Neural crest cell (in vitro differentiated cells): Measurements from ENCODE around the gene ELN. TPM values are rescaled to one million over a fixed set of nuclear protein-coding genes. Genes with fewer than 3 reads are reported as not detected.

Source experiments
- DNase-seq: peaks from one replicate; pipeline ENCODE4 v3.0.0; 2021; ENCODE audit warnings: low read depth, mixed read lengths, low spot score
- H3K27ac Mint-ChIP-seq: one replicate; pipeline ENCODE4 v1.8.0; 2021; ENCODE audit warnings: mild to moderate bottlenecking, mixed read lengths; ENCODE audit not compliant: unreplicated experiment
- H3K27me3 Mint-ChIP-seq: 2 replicates; pipeline ENCODE4 v1.8.0; 2021; ENCODE audit warnings: low read depth, mild to moderate bottlenecking, mixed read lengths
- H3K36me3 Mint-ChIP-seq: 2 replicates; pipeline ENCODE4 v1.8.0; 2021; ENCODE audit warnings: low read depth, mild to moderate bottlenecking, mixed read lengths
- H3K4me1 Mint-ChIP-seq: 2 replicates; pipeline ENCODE4 v1.8.0; 2021; ENCODE audit warnings: mixed read lengths
- H3K4me3 Mint-ChIP-seq: one replicate; pipeline ENCODE4 v1.8.0; 2021; ENCODE audit warnings: mild to moderate bottlenecking, mixed read lengths
- H3K9me3 Mint-ChIP-seq: 2 replicates; pipeline ENCODE4 v1.8.0; 2021; ENCODE audit warnings: mixed read lengths
- CTCF ChIP-seq: fragments of 200-600 bp; sonication (generic); conservative IDR thresholded peaks from 2 replicates; pipeline ENCODE4 v1.5.0; 2021; ENCODE audit warnings: antibody characterized with exemption, mild to moderate bottlenecking
- total RNA-seq: library from RNA; stranded (reverse); gene quantifications from 2 replicates; pipeline ENCODE4 v1.2.1, GENCODE V29; 2021

ELN gene
- total RNA-seq, 1 donor from 2014 or later = 1.0 TPM

GRCh38 chr7:74103219-74103772 lies 75.3 kb downstream of the ELN start:
- Mint-ChIP-seq H3K4me3 (no peak overlapping the region), H3K27ac (no peak overlapping the region), H3K9me3 (no peaks in the 10 kb centered on the region), H3K4me1 (peaks cover under 1% of the 10 kb centered on the region), H3K36me3 (peaks cover 12% of the 10 kb centered on the region), H3K27me3 (no peaks in the 10 kb centered on the region)
- TF ChIP-seq CTCF = no peak
- DNase-seq = no peak

- no peak for DNase-seq
- Mint-ChIP-seq H3K27me3 (no peaks in the 10 kb centered on the region), H3K36me3 (peaks cover 11% of the 10 kb centered on the region), H3K27ac (no peak overlapping the region), H3K9me3 (no peaks in the 10 kb centered on the region), H3K4me1 (no peaks in the 10 kb centered on the region), H3K4me3 (no peak overlapping the region)
- no peak for TF ChIP-seq CTCF
Observed at GRCh38 chr7:74104702-74105101, 76.7 kb downstream of the ELN start.

GRCh38 chr7:74105992-74106391 lies 78.0 kb downstream of the ELN start:
- peaks cover 11% of the 10 kb centered on the region for H3K36me3 Mint-ChIP-seq
- no peaks in the 10 kb centered on the region for H3K27me3 Mint-ChIP-seq
- H3K4me3 Mint-ChIP-seq = no peak overlapping the region
- H3K9me3 Mint-ChIP-seq = no peaks in the 10 kb centered on the region
- H3K4me1 Mint-ChIP-seq = no peaks in the 10 kb centered on the region
- no peak for DNase-seq
- no peak for TF ChIP-seq CTCF
- no peak overlapping the region for H3K27ac Mint-ChIP-seq

GRCh38 chr7:74106846-74107245 lies 78.9 kb downstream of the ELN start:
- no peak overlapping the region for H3K4me3 Mint-ChIP-seq
- no peak overlapping the region for H3K27ac Mint-ChIP-seq
- H3K36me3 Mint-ChIP-seq = peaks cover 11% of the 10 kb centered on the region
- DNase-seq = no peak
- no peaks in the 10 kb centered on the region for H3K9me3 Mint-ChIP-seq
- TF ChIP-seq CTCF = no peak
- no peaks in the 10 kb centered on the region for H3K4me1 Mint-ChIP-seq
- no peaks in the 10 kb centered on the region for H3K27me3 Mint-ChIP-seq

- no peak overlapping the region for H3K27ac Mint-ChIP-seq
- DNase-seq = no peak
- no peaks in the 10 kb centered on the region for H3K4me1 Mint-ChIP-seq
- H3K4me3 Mint-ChIP-seq = no peak overlapping the region
- peaks cover 10% of the 10 kb centered on the region for H3K36me3 Mint-ChIP-seq
- no peaks in the 10 kb centered on the region for H3K27me3 Mint-ChIP-seq
- TF ChIP-seq CTCF = no peak
- no peaks in the 10 kb centered on the region for H3K9me3 Mint-ChIP-seq
Observed at GRCh38 chr7:74115326-74115725, 87.4 kb downstream of the ELN start.
